SU-DHL-6 (cell line): ENCODE data around the gene NMNAT2.

Experiments
- H2AFZ ChIP-seq: fragments of 200-600 bp; sonication (generic); 2 replicates; pipeline ENCODE4 v1.6.1; 2014; ENCODE audit warnings: low read depth, mild to moderate bottlenecking, moderate library complexity, mixed read lengths, antibody characterized with exemption, low read length; ENCODE audit not compliant: severe bottlenecking
- H3F3A ChIP-seq: fragments of 200-600 bp; shearing (Covaris generic); 2 replicates; pipeline ENCODE4 v1.6.0; 2016; ENCODE audit warnings: antibody characterized with exemption, mild to moderate bottlenecking; ENCODE audit not compliant: insufficient read depth
- H3K27ac ChIP-seq: fragments of 200-600 bp; sonication (generic); 2 replicates; pipeline ENCODE4 v1.5.1; 2016; ENCODE audit warnings: low read depth, mild to moderate bottlenecking, low read length, moderate library complexity, mixed read lengths
- H3K27me3 ChIP-seq: fragments of 200-600 bp; sonication (generic), shearing (Covaris generic); 2 replicates; pipeline ENCODE4 v1.6.0; 2014; ENCODE audit warnings: mild to moderate bottlenecking, low read length
- H3K36me3 ChIP-seq: fragments of 200-600 bp; sonication (generic); 2 replicates; pipeline ENCODE4 v1.6.1; 2014; ENCODE audit warnings: mild to moderate bottlenecking, low read length, mixed read lengths
- H3K4me2 ChIP-seq: fragments of 300-600, 200-600 bp; shearing (Covaris generic), sonication (generic); 2 replicates; pipeline ENCODE4 v1.6.0; 2014; ENCODE audit warnings: low read length, low read depth, mild to moderate bottlenecking; ENCODE audit not compliant: poor library complexity, severe bottlenecking
- H3K4me3 ChIP-seq: fragments of 200-600 bp; sonication (generic); 2 replicates; pipeline ENCODE4 v1.5.1; 2014; ENCODE audit warnings: antibody characterized with exemption, low read length, mild to moderate bottlenecking, mixed read lengths; ENCODE audit not compliant: insufficient read depth, poor library complexity, severe bottlenecking
- H3K79me2 ChIP-seq: fragments of 200-600 bp; sonication (generic); 2 replicates; pipeline ENCODE4 v1.6.1; 2014; ENCODE audit warnings: mild to moderate bottlenecking, low read length, moderate library complexity; ENCODE audit not compliant: insufficient read depth
- H3K9ac ChIP-seq: fragments of 200-600 bp; sonication (generic); 2 replicates; pipeline ENCODE4 v1.7.0; 2014; ENCODE audit warnings: mild to moderate bottlenecking, low read length
- H3K9me2 ChIP-seq: fragments of 200-600 bp; sonication (generic); replicated peaks from 2 replicates; pipeline ENCODE4 v1.6.1; 2014; ENCODE audit warnings: low read length; ENCODE audit not compliant: insufficient read depth
- H3K9me3 ChIP-seq: fragments of 200-600 bp; sonication (generic); 2 replicates; pipeline ENCODE4 v1.6.1; 2014; ENCODE audit warnings: low read length, mixed read lengths; ENCODE audit not compliant: insufficient read depth
- H4K20me1 ChIP-seq: fragments of 200-600 bp; sonication (generic); 2 replicates; pipeline ENCODE4 v1.6.1; 2014; ENCODE audit warnings: low read depth, mild to moderate bottlenecking, antibody characterized with exemption, low read length, moderate library complexity, mixed read lengths
- CTCF ChIP-seq: fragments of 200-600 bp; sonication (generic); IDR thresholded peaks from one replicate; pipeline ENCODE4 v1.5.1; 2017; ENCODE audit warnings: antibody characterized with exemption, mild to moderate bottlenecking, low read length, moderate library complexity; ENCODE audit not compliant: insufficient read depth, poor library complexity, severe bottlenecking
- EZH2phosphoT487 ChIP-seq: fragments of 200-600 bp; sonication (generic), shearing (Covaris generic); conservative IDR thresholded peaks from 2 replicates; pipeline ENCODE4 v1.6.1; 2018; ENCODE audit warnings: mild to moderate bottlenecking, antibody characterized with exemption, low read length, moderate library complexity, mixed read lengths

The NMNAT2 gene

GRCh38 chr1:183360473-183360872 is 57.7 kb downstream of the NMNAT2 start:
- Histone ChIP-seq H3K4me3 (no peak overlapping the region), H3K79me2 (no peaks in the 10 kb centered on the region), H2AFZ (no peak overlapping the region), H3K4me2 (no peak overlapping the region), H3K9me3 (no peaks in the 10 kb centered on the region), H4K20me1 (no peaks in the 10 kb centered on the region), H3K9ac (no peak overlapping the region), H3F3A (no peaks in the 10 kb centered on the region), H3K36me3 (no peaks in the 10 kb centered on the region), H3K9me2 (no peaks in the 10 kb centered on the region), H3K27ac (no peak overlapping the region), H3K27me3 (no peaks in the 10 kb centered on the region)
- TF ChIP-seq CTCF: no peak
- no peak for TF ChIP-seq EZH2phosphoT487

GRCh38 chr1:183356534-183357182 is 61.5 kb downstream of the NMNAT2 start:
- Histone ChIP-seq H3K27me3 (no peaks in the 10 kb centered on the region), H3K9me3 (no peaks in the 10 kb centered on the region), H3K27ac (no peak overlapping the region)

DNA sequence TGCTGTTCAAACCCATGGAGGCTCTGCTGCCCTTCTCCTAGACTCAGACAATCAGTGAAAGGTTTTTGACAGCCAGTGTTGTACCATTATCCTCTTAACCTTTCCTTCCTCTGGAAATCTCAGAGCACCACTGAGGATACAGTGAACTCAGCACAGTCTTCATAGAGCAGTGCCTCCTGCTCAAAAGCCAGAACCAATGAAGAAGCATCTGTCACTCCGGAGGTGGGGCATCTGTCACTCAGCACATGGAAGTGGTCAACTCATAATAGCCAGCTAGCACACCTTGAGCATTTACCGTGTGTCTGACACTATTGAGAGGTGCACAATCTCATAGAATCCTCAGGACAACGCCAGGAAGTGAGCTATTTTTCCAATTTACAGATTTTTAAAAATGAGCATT is 62.4 kb downstream of the NMNAT2 start:
- H4K20me1 ChIP-seq: no peaks in the 10 kb centered on the region
- H3K9ac ChIP-seq: no peak overlapping the region
- H3K36me3 ChIP-seq: no peaks in the 10 kb centered on the region
- H3K79me2 ChIP-seq: no peaks in the 10 kb centered on the region
- no peak for TF ChIP-seq EZH2phosphoT487
- TF ChIP-seq CTCF: no peak
- no peak overlapping the region for H2AFZ ChIP-seq
- no peak overlapping the region for H3K4me3 ChIP-seq
- no peaks in the 10 kb centered on the region for H3K9me3 ChIP-seq
- H3K9me2 ChIP-seq: no peaks in the 10 kb centered on the region
- no peak overlapping the region for H3K4me2 ChIP-seq
- no peaks in the 10 kb centered on the region for H3F3A ChIP-seq
- 0 out of 2 replicates have a peak, but pooled peaks cover 3% of the 10 kb centered on the region for H3K27me3 ChIP-seq
- H3K27ac ChIP-seq: no peak overlapping the region

More at GRCh38 chr1:183356534-183357182, 61.5 kb downstream of the NMNAT2 start:
- Histone ChIP-seq H3K4me2 (no peak overlapping the region), H3F3A (no peaks in the 10 kb centered on the region), H3K36me3 (no peaks in the 10 kb centered on the region), H3K4me3 (no peak overlapping the region), H3K9me2 (no peaks in the 10 kb centered on the region), H2AFZ (no peak overlapping the region), H4K20me1 (no peaks in the 10 kb centered on the region), H3K9ac (no peak overlapping the region), H3K79me2 (no peaks in the 10 kb centered on the region)
- TF ChIP-seq EZH2phosphoT487 (no peak), CTCF (no peak)
